MCF 10A (cell line): Measurements from ENCODE around the gene DHX9. TPM values are rescaled to one million over a fixed set of nuclear protein-coding genes. Genes with fewer than 3 reads are reported as not detected.

Experiments used
- BruUV-seq: library from RNA; stranded (reverse); fragments of 400-500 nt; replicated peaks from 2 replicates; lab custom pipeline; 2021; lab: Mats Ljungman, UMichigan
- CTCF ChIA-PET: fragments of 300-600 bp; sonication (Branson Sonifier 250); formaldehyde crosslinking; extraction: SDS; loops from one replicate; lab custom pipeline; 2021; ENCODE audit warnings: antibody characterized with exemption, inconsistent platforms; lab: Yijun Ruan, JAX
- POLR2A ChIA-PET: fragments of 300-600, 350-650 bp; sonication (Branson Sonifier 250); formaldehyde crosslinking; extraction: SDS; loops from one replicate; lab custom pipeline; 2020; ENCODE audit warnings: antibody characterized with exemption, inconsistent platforms; lab: Yijun Ruan, JAX
- DNase-seq: peaks from one replicate; pipeline ENCODE4 v3.0.0-alpha.2; 2018; ENCODE audit not compliant: unreplicated experiment
- H3K27ac Mint-ChIP-seq: one replicate; pipeline ENCODE4 v1.8.0; 2022; ENCODE audit warnings: mild to moderate bottlenecking, low read depth, mixed read lengths; ENCODE audit not compliant: unreplicated experiment
- H3K27me3 Mint-ChIP-seq: one replicate; pipeline ENCODE4 v1.8.0; 2022; ENCODE audit warnings: mixed read lengths; ENCODE audit not compliant: insufficient read depth, unreplicated experiment
- H3K36me3 Mint-ChIP-seq: one replicate; pipeline ENCODE4 v1.8.0; 2022; ENCODE audit warnings: mild to moderate bottlenecking, moderate library complexity, mixed read lengths; ENCODE audit not compliant: insufficient read depth, unreplicated experiment
- H3K4me1 Mint-ChIP-seq: one replicate; pipeline ENCODE4 v1.8.0; 2022; ENCODE audit warnings: mixed read lengths; ENCODE audit not compliant: insufficient read depth, unreplicated experiment
- H3K4me3 Mint-ChIP-seq: one replicate; pipeline ENCODE4 v1.8.0; 2022; ENCODE audit warnings: mild to moderate bottlenecking, moderate library complexity, mixed read lengths; ENCODE audit not compliant: unreplicated experiment
- H3K9me3 Mint-ChIP-seq: one replicate; pipeline ENCODE4 v1.8.0; 2022; ENCODE audit warnings: mixed read lengths; ENCODE audit not compliant: unreplicated experiment
- intact Hi-C: fragments of 100-400 bp; cut with micrococcal nuclease; formaldehyde crosslinking; loops from 2 replicates; pipeline ENCODE4 v1.14.1; 2022
- total RNA-seq: library from RNA; stranded (reverse); gene quantifications from 2 replicates; pipeline ENCODE4 v1.2.3, GENCODE V29; 2022
- TF ChIP-seq, protein P1 (sequence below): fragments of 200-600 bp; IDR thresholded peaks from one replicate; pipeline ENCODE4 v1.8.0; 2022; ENCODE audit warnings: antibody characterized with exemption, mild to moderate bottlenecking; ENCODE audit not compliant: unreplicated experiment

Gene DHX9
- total RNA-seq, 1 experiment from 2014 or later: 107 TPM

- TF ChIP-seq, protein P1, sequence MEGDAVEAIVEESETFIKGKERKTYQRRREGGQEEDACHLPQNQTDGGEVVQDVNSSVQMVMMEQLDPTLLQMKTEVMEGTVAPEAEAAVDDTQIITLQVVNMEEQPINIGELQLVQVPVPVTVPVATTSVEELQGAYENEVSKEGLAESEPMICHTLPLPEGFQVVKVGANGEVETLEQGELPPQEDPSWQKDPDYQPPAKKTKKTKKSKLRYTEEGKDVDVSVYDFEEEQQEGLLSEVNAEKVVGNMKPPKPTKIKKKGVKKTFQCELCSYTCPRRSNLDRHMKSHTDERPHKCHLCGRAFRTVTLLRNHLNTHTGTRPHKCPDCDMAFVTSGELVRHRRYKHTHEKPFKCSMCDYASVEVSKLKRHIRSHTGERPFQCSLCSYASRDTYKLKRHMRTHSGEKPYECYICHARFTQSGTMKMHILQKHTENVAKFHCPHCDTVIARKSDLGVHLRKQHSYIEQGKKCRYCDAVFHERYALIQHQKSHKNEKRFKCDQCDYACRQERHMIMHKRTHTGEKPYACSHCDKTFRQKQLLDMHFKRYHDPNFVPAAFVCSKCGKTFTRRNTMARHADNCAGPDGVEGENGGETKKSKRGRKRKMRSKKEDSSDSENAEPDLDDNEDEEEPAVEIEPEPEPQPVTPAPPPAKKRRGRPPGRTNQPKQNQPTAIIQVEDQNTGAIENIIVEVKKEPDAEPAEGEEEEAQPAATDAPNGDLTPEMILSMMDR: no peak
- no peaks in the 10 kb centered on the region for H3K9me3 Mint-ChIP-seq
- ChIA-PET CTCF (no interaction called here), POLR2A (interaction anchor here (0.6 to 1.4 kb wide), 7 partner anchors 14 to 797 kb away, joined by 3 to 12 read pairs (median 4); partner anchors contain the start of genes NPL and RNASEL)
- intact Hi-C loops: no loop called here
- peaks cover 12% of the 10 kb centered on the region for H3K4me1 Mint-ChIP-seq
- peaks cover 7% of the 10 kb centered on the region for H3K36me3 Mint-ChIP-seq
- BruUV-seq: no TSS peak
- DNase-seq: peak; percentile 90
- peak overlapping the region; percentile 7 for H3K27ac Mint-ChIP-seq
- no peaks in the 10 kb centered on the region for H3K27me3 Mint-ChIP-seq
- H3K4me3 Mint-ChIP-seq: no peak overlapping the region
These were observed 35.3 kb upstream of the DHX9 start for GRCh38 chr1:182803846-182804245.

GRCh38 chr1:182806015-182806678 lies 33.0 kb upstream of the DHX9 start:
- TF ChIP-seq, protein P1: no peak
- intact Hi-C loops: no loop called here

DNA sequence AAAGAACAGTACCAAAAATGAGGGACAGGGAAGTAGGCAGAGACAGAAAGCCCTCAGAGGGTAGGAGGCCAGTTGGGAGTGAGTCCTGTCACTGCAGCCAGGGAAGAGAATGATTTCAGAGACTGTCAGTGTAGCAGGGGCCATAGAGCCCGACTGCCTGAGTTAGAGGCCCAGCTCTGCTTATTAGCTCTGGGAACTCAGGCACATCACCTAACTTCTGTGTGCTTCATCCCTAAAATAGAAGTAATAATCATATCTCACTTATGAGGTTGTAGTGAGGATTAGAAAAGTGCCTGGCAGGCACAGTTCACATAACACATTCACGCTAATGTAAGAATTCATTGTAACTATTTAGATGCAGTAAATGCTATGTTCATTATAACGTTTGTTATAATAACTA lies 31.2 kb upstream of the DHX9 start:
- H3K4me1 Mint-ChIP-seq: peaks cover 18% of the 10 kb centered on the region
- intact Hi-C loops: no loop called here
- H3K4me3 Mint-ChIP-seq: no peak overlapping the region
- DNase-seq: no peak
- POLR2A ChIA-PET: no interaction called here
- no peak overlapping the region for H3K27ac Mint-ChIP-seq
- CTCF ChIA-PET: interaction anchor here (0.6 kb wide), 1 partner anchor 47 kb away, joined by 3 read pairs; no protein-coding TSS in a partner anchor
- no peaks in the 10 kb centered on the region for H3K9me3 Mint-ChIP-seq
- TF ChIP-seq, protein P1: no peak
- peaks cover 7% of the 10 kb centered on the region for H3K36me3 Mint-ChIP-seq
- H3K27me3 Mint-ChIP-seq: no peaks in the 10 kb centered on the region
- no TSS peak for BruUV-seq

More at GRCh38 chr1:182806015-182806678, 33.0 kb upstream of the DHX9 start:
- H3K36me3 Mint-ChIP-seq: peaks cover 7% of the 10 kb centered on the region
- no peaks in the 10 kb centered on the region for H3K27me3 Mint-ChIP-seq
- peaks cover 18% of the 10 kb centered on the region for H3K4me1 Mint-ChIP-seq
- ChIA-PET CTCF (no interaction called here), POLR2A (interaction anchor here (0.5 kb wide), 1 partner anchor 242 kb away, joined by 3 read pairs; no protein-coding TSS in a partner anchor)
- H3K27ac Mint-ChIP-seq: no peak overlapping the region
- DNase-seq: no peak
- no TSS peak for BruUV-seq
- H3K4me3 Mint-ChIP-seq: no peak overlapping the region
- H3K9me3 Mint-ChIP-seq: no peaks in the 10 kb centered on the region

DNA sequence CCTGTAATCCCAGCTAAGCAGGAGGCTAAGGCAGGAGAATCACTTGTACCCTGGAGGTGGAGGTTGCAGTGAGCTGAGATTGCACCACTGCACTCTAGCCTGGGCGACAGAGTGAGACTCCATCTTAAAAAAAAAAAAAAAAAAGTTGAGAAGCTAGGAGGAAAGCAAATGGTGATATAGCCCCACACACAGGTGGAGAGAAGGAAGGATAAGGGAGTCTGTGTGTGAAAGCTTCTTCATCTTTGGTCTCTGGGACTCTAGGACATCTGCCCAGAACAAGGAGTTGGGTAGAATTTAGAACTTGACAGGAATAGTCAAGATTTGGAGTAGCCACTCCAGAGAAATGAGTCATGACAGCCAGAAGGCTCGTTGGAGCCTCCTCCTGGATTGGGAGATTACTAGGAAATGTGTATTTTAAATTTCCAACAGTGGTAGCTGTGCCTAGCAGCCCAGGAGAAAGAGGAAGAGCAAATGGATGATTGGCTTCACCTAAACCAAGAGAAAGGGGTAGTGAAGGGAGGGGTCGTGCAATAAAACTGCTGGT lies 29.7 kb upstream of the DHX9 start:
- Mint-ChIP-seq H3K4me3 (no peak overlapping the region), H3K4me1 (peaks cover 6% of the 10 kb centered on the region), H3K9me3 (no peaks in the 10 kb centered on the region), H3K27ac (no peak overlapping the region), H3K36me3 (peaks cover 12% of the 10 kb centered on the region), H3K27me3 (no peaks in the 10 kb centered on the region)
- CTCF ChIA-PET: interaction anchor here (0.6 to 2.5 kb wide), 19 partner anchors 13 to 725 kb away, joined by 3 to 17 read pairs (median 4); no protein-coding TSS in a partner anchor
- DNase-seq: peak; percentile 44
- POLR2A ChIA-PET: interaction anchor here (0.7 to 1.2 kb wide), 2 partner anchors 10 to 208 kb away, joined by 3 read pairs; no protein-coding TSS in a partner anchor
- intact Hi-C loops: no loop called here
- TF ChIP-seq, protein P1: no peak
- BruUV-seq: no TSS peak
